OCI-LY7 (cell line): Measurements from ENCODE around the gene MRPL42.

ENCODE experiments used
- CTCF ChIP-seq: fragments of 200-600 bp; sonication (generic); conservative IDR thresholded peaks from 2 replicates; pipeline ENCODE4 v1.5.1; 2014; ENCODE audit warnings: mild to moderate bottlenecking, antibody characterized with exemption, low read length, moderate library complexity, mixed read lengths
- EZH2phosphoT487 ChIP-seq: fragments of 200-600 bp; sonication (generic); IDR thresholded peaks from 2 replicates; pipeline ENCODE4 v1.6.1; 2018; ENCODE audit warnings: low read depth, borderline replicate concordance, mild to moderate bottlenecking, mixed run types, antibody characterized with exemption, low read length, moderate library complexity, mixed read lengths

GRCh38 chr12:93549174-93549573 is 81.9 kb downstream of the MRPL42 start:
- no peak for TF ChIP-seq CTCF
- TF ChIP-seq EZH2phosphoT487 = no peak
